GM12878 (cell line): Measurements from ENCODE around the gene B3GALNT2. TPM values are rescaled to one million over a fixed set of nuclear protein-coding genes. Genes with fewer than 3 reads are reported as not detected.

Source experiments
- ATF2 ChIP-seq: IDR thresholded peaks from 2 replicates; pipeline ENCODE4 v1.6.1; 2012; ENCODE audit warnings: low read length, inconsistent platforms
- FOS ChIP-seq: IDR thresholded peaks from 3 replicates; pipeline ENCODE4 v1.6.1; 2011; ENCODE audit warnings: borderline replicate concordance; ENCODE audit not compliant: insufficient read length; ENCODE audit errors: extremely low read depth
- FOXM1 ChIP-seq: IDR thresholded peaks from 2 replicates; pipeline ENCODE4 v1.6.1; 2012; ENCODE audit warnings: low read depth, mild to moderate bottlenecking, inconsistent platforms, low read length, moderate library complexity
- MXI1 ChIP-seq: fragments of 150-350 bp; IDR thresholded peaks from 2 replicates; pipeline ENCODE4 v1.6.1; 2011; ENCODE audit warnings: low read depth, mild to moderate bottlenecking, inconsistent platforms, low read length, improper control_type of control experiment
- MYC ChIP-seq: IDR thresholded peaks from 2 replicates; pipeline ENCODE4 v1.6.1; 2011; ENCODE audit warnings: mild to moderate bottlenecking, low read length, moderate library complexity, inconsistent platforms; ENCODE audit not compliant: insufficient read depth, insufficient replicate concordance, insufficient read length, severe bottlenecking
- NR2F1 ChIP-seq: fragments of 450-650 bp; conservative IDR thresholded peaks from 2 replicates; pipeline ENCODE4 v1.6.1; 2017; ENCODE audit warnings: mild to moderate bottlenecking
- SREBF2 ChIP-seq: IDR thresholded peaks from 2 replicates; pipeline ENCODE4 v1.6.1; 2012; ENCODE audit warnings: mild to moderate bottlenecking, low read length
- polyA plus RNA-seq, 11 experiments: library from polyadenylated mRNA; depleted of rRNA in 4 of 11; unstranded in 6 of 11; stranded (reverse) in 5 of 11; fragments of >200 nt; fragmentation: Nextera tagmentation in 4 of 11; fragmentation: Illumina TruSeq in 1 of 11; extraction: Ambion mirVana in 4 of 11; extraction: Trizol in 1 of 11; gene quantifications; 1 replicate in 1 of 11; 2 replicates in 10 of 11; pipeline versions ENCODE4 v1.2.1 to v1.2.3, GENCODE V29; 2011 to 2016; ENCODE audit warnings: inconsistent platforms in 2 of 11, missing spikeins in 2 of 11, low read depth in 1 of 11
- total RNA-seq, 4 experiments: library from RNA; depleted of rRNA in 3 of 4; stranded (reverse); fragments of >200 nt in 3 of 4; fragmentation: Illumina TruSeq in 1 of 4; extraction: Trizol in 1 of 4; gene quantifications; 2 replicates each; pipeline versions ENCODE4 v1.2.1 to v1.2.3, GENCODE V29; 2013 to 2021
- TF ChIP-seq, protein P1 (sequence below): fragments of 450-650 bp; conservative IDR thresholded peaks from 2 replicates; pipeline ENCODE4 v1.6.1; 2017; ENCODE audit warnings: mild to moderate bottlenecking, moderate library complexity
- TF ChIP-seq, protein P2 (sequence below): fragments of 450-650 bp; IDR thresholded peaks from 2 replicates; pipeline ENCODE4 v1.6.1; 2017; ENCODE audit warnings: mild to moderate bottlenecking, moderate library complexity

Gene B3GALNT2
- total and polyA plus RNA-seq, 10 of the 15 experiments (the other 5 are each of a cell fraction or from before 2014, with no cell fraction given): 0.77 to 19.7 (median 12.7) TPM

DNA sequence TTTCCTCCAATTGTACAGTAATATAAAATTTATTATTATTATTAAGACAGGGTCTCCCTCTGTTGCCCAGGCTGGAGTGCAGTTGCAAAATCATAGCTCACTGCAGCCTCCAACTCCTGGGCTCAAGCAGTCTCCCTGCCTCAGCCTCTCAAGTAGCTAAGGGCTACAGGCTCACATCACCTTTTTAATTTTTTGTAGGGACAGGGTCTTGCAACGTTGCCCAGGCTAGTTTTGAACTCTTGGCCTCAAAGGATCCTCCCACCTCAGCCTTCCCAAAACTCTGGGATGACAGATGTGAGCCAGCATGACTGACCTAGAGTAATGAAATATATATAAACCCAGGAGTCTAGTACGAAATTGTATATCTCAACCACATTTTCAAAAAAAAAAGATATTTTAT is 49.2 kb downstream of the B3GALNT2 start (continued):
- no peak for TF ChIP-seq MYC
- TF ChIP-seq, protein P1, sequence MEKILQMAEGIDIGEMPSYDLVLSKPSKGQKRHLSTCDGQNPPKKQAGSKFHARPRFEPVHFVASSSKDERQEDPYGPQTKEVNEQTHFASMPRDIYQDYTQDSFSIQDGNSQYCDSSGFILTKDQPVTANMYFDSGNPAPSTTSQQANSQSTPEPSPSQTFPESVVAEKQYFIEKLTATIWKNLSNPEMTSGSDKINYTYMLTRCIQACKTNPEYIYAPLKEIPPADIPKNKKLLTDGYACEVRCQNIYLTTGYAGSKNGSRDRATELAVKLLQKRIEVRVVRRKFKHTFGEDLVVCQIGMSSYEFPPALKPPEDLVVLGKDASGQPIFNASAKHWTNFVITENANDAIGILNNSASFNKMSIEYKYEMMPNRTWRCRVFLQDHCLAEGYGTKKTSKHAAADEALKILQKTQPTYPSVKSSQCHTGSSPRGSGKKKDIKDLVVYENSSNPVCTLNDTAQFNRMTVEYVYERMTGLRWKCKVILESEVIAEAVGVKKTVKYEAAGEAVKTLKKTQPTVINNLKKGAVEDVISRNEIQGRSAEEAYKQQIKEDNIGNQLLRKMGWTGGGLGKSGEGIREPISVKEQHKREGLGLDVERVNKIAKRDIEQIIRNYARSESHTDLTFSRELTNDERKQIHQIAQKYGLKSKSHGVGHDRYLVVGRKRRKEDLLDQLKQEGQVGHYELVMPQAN: no peak
- no peak for TF ChIP-seq SREBF2
- no peak for TF ChIP-seq NR2F1
- no peak for TF ChIP-seq MXI1
- TF ChIP-seq, protein P2, sequence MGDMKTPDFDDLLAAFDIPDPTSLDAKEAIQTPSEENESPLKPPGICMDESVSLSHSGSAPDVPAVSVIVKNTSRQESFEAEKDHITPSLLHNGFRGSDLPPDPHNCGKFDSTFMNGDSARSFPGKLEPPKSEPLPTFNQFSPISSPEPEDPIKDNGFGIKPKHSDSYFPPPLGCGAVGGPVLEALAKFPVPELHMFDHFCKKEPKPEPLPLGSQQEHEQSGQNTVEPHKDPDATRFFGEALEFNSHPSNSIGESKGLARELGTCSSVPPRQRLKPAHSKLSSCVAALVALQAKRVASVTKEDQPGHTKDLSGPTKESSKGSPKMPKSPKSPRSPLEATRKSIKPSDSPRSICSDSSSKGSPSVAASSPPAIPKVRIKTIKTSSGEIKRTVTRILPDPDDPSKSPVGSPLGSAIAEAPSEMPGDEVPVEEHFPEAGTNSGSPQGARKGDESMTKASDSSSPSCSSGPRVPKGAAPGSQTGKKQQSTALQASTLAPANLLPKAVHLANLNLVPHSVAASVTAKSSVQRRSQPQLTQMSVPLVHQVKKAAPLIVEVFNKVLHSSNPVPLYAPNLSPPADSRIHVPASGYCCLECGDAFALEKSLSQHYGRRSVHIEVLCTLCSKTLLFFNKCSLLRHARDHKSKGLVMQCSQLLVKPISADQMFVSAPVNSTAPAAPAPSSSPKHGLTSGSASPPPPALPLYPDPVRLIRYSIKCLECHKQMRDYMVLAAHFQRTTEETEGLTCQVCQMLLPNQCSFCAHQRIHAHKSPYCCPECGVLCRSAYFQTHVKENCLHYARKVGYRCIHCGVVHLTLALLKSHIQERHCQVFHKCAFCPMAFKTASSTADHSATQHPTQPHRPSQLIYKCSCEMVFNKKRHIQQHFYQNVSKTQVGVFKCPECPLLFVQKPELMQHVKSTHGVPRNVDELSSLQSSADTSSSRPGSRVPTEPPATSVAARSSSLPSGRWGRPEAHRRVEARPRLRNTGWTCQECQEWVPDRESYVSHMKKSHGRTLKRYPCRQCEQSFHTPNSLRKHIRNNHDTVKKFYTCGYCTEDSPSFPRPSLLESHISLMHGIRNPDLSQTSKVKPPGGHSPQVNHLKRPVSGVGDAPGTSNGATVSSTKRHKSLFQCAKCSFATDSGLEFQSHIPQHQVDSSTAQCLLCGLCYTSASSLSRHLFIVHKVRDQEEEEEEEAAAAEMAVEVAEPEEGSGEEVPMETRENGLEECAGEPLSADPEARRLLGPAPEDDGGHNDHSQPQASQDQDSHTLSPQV: no peak
- no peak for TF ChIP-seq FOXM1
- no peak for TF ChIP-seq FOS
- no peak for TF ChIP-seq ATF2
